Upper lobe of right lung (tissue), 1 donor: Measurements from ENCODE around the gene ZDHHC14. TPM values are rescaled to one million over a fixed set of nuclear protein-coding genes. Genes with fewer than 3 reads are reported as not detected.

Experiments
- ATAC-seq: fragments of 200-7000 bp; cut with Tn5 transposase; one replicate; pipeline ENCODE4 v1.9.1; 2020; ENCODE audit warnings: mild to moderate bottlenecking, moderate library complexity
- DNase-seq: peaks from one replicate; pipeline ENCODE4 v3.0.0-alpha.2; 2020
- H3K27ac ChIP-seq: fragments of 200-600 bp; one replicate; pipeline ENCODE4 v1.8.0; 2022
- H3K27me3 ChIP-seq: fragments of 200-600 bp; one replicate; pipeline ENCODE4 v1.8.0; 2022; ENCODE audit warnings: mild to moderate bottlenecking
- H3K36me3 ChIP-seq: fragments of 200-600 bp; one replicate; pipeline ENCODE4 v1.8.0; 2022
- H3K4me1 ChIP-seq: fragments of 200-600 bp; one replicate; pipeline ENCODE4 v1.8.0; 2022
- H3K4me3 ChIP-seq: fragments of 200-600 bp; one replicate; pipeline ENCODE4 v1.8.0; 2022; ENCODE audit warnings: mild to moderate bottlenecking
- H3K9me3 ChIP-seq: fragments of 200-600 bp; one replicate; pipeline ENCODE4 v1.8.0; 2022
- CTCF ChIP-seq: fragments of 200-600 bp; IDR thresholded peaks from one replicate; pipeline ENCODE4 v1.8.0; 2022; ENCODE audit warnings: antibody characterized with exemption
- intact Hi-C: fragments of 100-400 bp; cut with DNase I; formaldehyde crosslinking; loops from one replicate; pipeline ENCODE4 v1.11.0; 2022
- total RNA-seq: library from RNA; stranded (reverse); fragmentation: NEBNext Ultra II Directional; extraction: Animal tissue kit (Norgen Biotek cat#: 25700); gene quantifications from one replicate; pipeline ENCODE4 v1.2.1, GENCODE V29; 2021
- donor health status: DM: no; HTN: yes; CAD: no; lungs with severe emphysema.

Gene ZDHHC14
- total RNA-seq, 1 donor from 2014 or later: 12.2 TPM

GRCh38 chr6:157396026-157396425, 15.0 kb downstream of the ZDHHC14 start:
- Histone ChIP-seq H3K9me3 (no peaks in the 10 kb centered on the region), H3K36me3 (no peaks in the 10 kb centered on the region), H3K27me3 (no peaks in the 10 kb centered on the region), H3K4me1 (no peaks in the 10 kb centered on the region), H3K27ac (no peak overlapping the region), H3K4me3 (no peak overlapping the region)
- intact Hi-C loops: no loop called here
- ATAC-seq (no peak), DNase-seq (no peak)
- no peak for TF ChIP-seq CTCF

GRCh38 chr6:157397660-157398059, 16.7 kb downstream of the ZDHHC14 start:
- Histone ChIP-seq H3K27me3 (no peaks in the 10 kb centered on the region), H3K36me3 (no peaks in the 10 kb centered on the region), H3K9me3 (no peaks in the 10 kb centered on the region), H3K4me1 (no peaks in the 10 kb centered on the region), H3K4me3 (no peak overlapping the region), H3K27ac (no peak overlapping the region)
- ATAC-seq: no peak
- TF ChIP-seq CTCF: no peak
- intact Hi-C loops: no loop called here
- no peak for DNase-seq

- no peaks in the 10 kb centered on the region for H3K36me3 ChIP-seq
- no peak for TF ChIP-seq CTCF
- H3K4me1 ChIP-seq: no peaks in the 10 kb centered on the region
- H3K27ac ChIP-seq: no peak overlapping the region
- no peak overlapping the region for H3K4me3 ChIP-seq
- no peaks in the 10 kb centered on the region for H3K9me3 ChIP-seq
- intact Hi-C loops: no loop called here
- ATAC-seq (no peak), DNase-seq (no peak)
- H3K27me3 ChIP-seq: no peaks in the 10 kb centered on the region
Observed at GRCh38 chr6:157398151-157398550, 17.2 kb downstream of the ZDHHC14 start.

- Histone ChIP-seq H3K4me1 (no peaks in the 10 kb centered on the region), H3K27me3 (no peaks in the 10 kb centered on the region), H3K27ac (no peak overlapping the region), H3K36me3 (no peaks in the 10 kb centered on the region), H3K4me3 (no peak overlapping the region), H3K9me3 (no peaks in the 10 kb centered on the region)
- ATAC-seq: no peak
- intact Hi-C loops: no loop called here
- TF ChIP-seq CTCF: no peak
- no peak for DNase-seq
Observed at GRCh38 chr6:157400676-157401075, 19.7 kb downstream of the ZDHHC14 start.

GRCh38 chr6:157401734-157402338, 20.8 kb downstream of the ZDHHC14 start:
- no peak for TF ChIP-seq CTCF
- H3K36me3 ChIP-seq: no peaks in the 10 kb centered on the region
- H3K4me3 ChIP-seq: no peak overlapping the region
- H3K4me1 ChIP-seq: no peaks in the 10 kb centered on the region
- intact Hi-C loops: no loop called here
- ATAC-seq (no peak), DNase-seq (no peak)
- H3K27ac ChIP-seq: no peak overlapping the region
- H3K9me3 ChIP-seq: no peaks in the 10 kb centered on the region
- H3K27me3 ChIP-seq: no peaks in the 10 kb centered on the region
